Central memory CD8-positive, alpha-beta T cell (primary cell): ENCODE data around the gene OS9.

Experiments
- ATAC-seq: fragments of 150-1000 bp; cut with Tn5 transposase; replicated peaks from 2 replicates; pipeline ENCODE4 v1.10.0; 2022; ENCODE audit warnings: mild to moderate bottlenecking, moderate FRiP score, moderate number of reproducible peaks; ENCODE audit not compliant: poor library complexity, severe bottlenecking; ENCODE audit errors: extremely low read depth
- DNase-seq, 2 donors: peaks; one replicate each; pipeline ENCODE4 v3.0.0; 2021; ENCODE audit warnings: low spot score in 2 of 2
- H3K27ac Mint-ChIP-seq: one replicate; pipeline ENCODE4 v1.8.0; 2022; ENCODE audit warnings: low read depth, mild to moderate bottlenecking, moderate library complexity, mixed read lengths
- H3K27me3 Mint-ChIP-seq: one replicate; pipeline ENCODE4 v1.8.0; 2022; ENCODE audit warnings: mixed read lengths
- H3K36me3 Mint-ChIP-seq: one replicate; pipeline ENCODE4 v1.8.0; 2022; ENCODE audit warnings: mild to moderate bottlenecking, moderate library complexity, mixed read lengths; ENCODE audit not compliant: insufficient read depth
- H3K4me1 Mint-ChIP-seq: one replicate; pipeline ENCODE4 v1.8.0; 2022; ENCODE audit warnings: mixed read lengths
- H3K4me3 Mint-ChIP-seq: one replicate; pipeline ENCODE4 v1.8.0; 2022; ENCODE audit warnings: mild to moderate bottlenecking, moderate library complexity, mixed read lengths
- H3K9me3 Mint-ChIP-seq: one replicate; pipeline ENCODE4 v1.8.0; 2022; ENCODE audit warnings: mixed read lengths

OS9 gene

GRCh38 chr12:57755194-57755453 is 61.2 kb downstream of the OS9 start:
- H3K4me3 Mint-ChIP-seq, result peak overlapping the region; percentile 77
- no peaks in the 10 kb centered on the region for H3K9me3 Mint-ChIP-seq
- peaks cover 28% of the 10 kb centered on the region for H3K36me3 Mint-ChIP-seq
- no peak overlapping the region for H3K27ac Mint-ChIP-seq
- H3K27me3 Mint-ChIP-seq, result no peaks in the 10 kb centered on the region
- no peak for ATAC-seq
- no peak for DNase-seq
- H3K4me1 Mint-ChIP-seq, result peaks cover 66% of the 10 kb centered on the region

- DNase-seq, result no peak
- H3K27ac Mint-ChIP-seq, result peak overlapping the region; percentile 75
Observed at GRCh38 chr12:57755454-57756372, 61.8 kb downstream of the OS9 start.

GRCh38 chr12:57756406-57757341 is 62.7 kb downstream of the OS9 start:
- no peaks in the 10 kb centered on the region for H3K27me3 Mint-ChIP-seq
- no peaks in the 10 kb centered on the region for H3K9me3 Mint-ChIP-seq
- peak; percentile 42 to 51 for DNase-seq
- H3K27ac Mint-ChIP-seq, result peak overlapping the region; percentile 75
- H3K4me3 Mint-ChIP-seq, result peak overlapping the region; percentile 77
- no peak for ATAC-seq
- peaks cover 58% of the 10 kb centered on the region for H3K4me1 Mint-ChIP-seq
- peaks cover 22% of the 10 kb centered on the region for H3K36me3 Mint-ChIP-seq

More at GRCh38 chr12:57755454-57756372, 61.8 kb downstream of the OS9 start:
- Mint-ChIP-seq H3K4me3 (peak overlapping the region; percentile 77), H3K9me3 (no peaks in the 10 kb centered on the region), H3K27me3 (no peaks in the 10 kb centered on the region), H3K4me1 (peaks cover 66% of the 10 kb centered on the region), H3K36me3 (peaks cover 28% of the 10 kb centered on the region)
- no peak for ATAC-seq

- H3K4me1 Mint-ChIP-seq, result peaks cover 51% of the 10 kb centered on the region
Observed at GRCh38 chr12:57757771-57758170, 63.8 kb downstream of the OS9 start.

GRCh38 chr12:57758552-57759359 is 64.8 kb downstream of the OS9 start:
- Mint-ChIP-seq H3K27me3 (peaks cover 6% of the 10 kb centered on the region), H3K4me1 (peaks cover 41% of the 10 kb centered on the region), H3K27ac (no peak overlapping the region), H3K36me3 (peaks cover 16% of the 10 kb centered on the region), H3K9me3 (no peaks in the 10 kb centered on the region), H3K4me3 (no peak overlapping the region)
- ATAC-seq (no peak), DNase-seq (no peak)

More at GRCh38 chr12:57757771-57758170, 63.8 kb downstream of the OS9 start:
- no peaks in the 10 kb centered on the region for H3K27me3 Mint-ChIP-seq
- no peak overlapping the region for H3K27ac Mint-ChIP-seq
- DNase-seq (no peak), ATAC-seq (no peak)
- H3K36me3 Mint-ChIP-seq, result peaks cover 17% of the 10 kb centered on the region
- no peaks in the 10 kb centered on the region for H3K9me3 Mint-ChIP-seq
- H3K4me3 Mint-ChIP-seq, result no peak overlapping the region

GRCh38 chr12:57759360-57759980 is 65.5 kb downstream of the OS9 start:
- H3K4me3 Mint-ChIP-seq, result no peak overlapping the region
- DNase-seq, result no peak
- peaks cover 13% of the 10 kb centered on the region for H3K27me3 Mint-ChIP-seq
- H3K9me3 Mint-ChIP-seq, result no peaks in the 10 kb centered on the region
- ATAC-seq, result peak; percentile 20
- H3K4me1 Mint-ChIP-seq, result peaks cover 39% of the 10 kb centered on the region
- H3K36me3 Mint-ChIP-seq, result peaks cover 16% of the 10 kb centered on the region
- H3K27ac Mint-ChIP-seq, result no peak overlapping the region

GRCh38 chr12:57760347-57760982 is 66.5 kb downstream of the OS9 start:
- H3K4me1 Mint-ChIP-seq, result peaks cover 41% of the 10 kb centered on the region
- peaks cover 23% of the 10 kb centered on the region for H3K27me3 Mint-ChIP-seq
- no peak for ATAC-seq
- H3K9me3 Mint-ChIP-seq, result no peaks in the 10 kb centered on the region
- H3K4me3 Mint-ChIP-seq, result no peak overlapping the region
- no peak overlapping the region for H3K27ac Mint-ChIP-seq
- DNase-seq, result no peak
- H3K36me3 Mint-ChIP-seq, result peaks cover 18% of the 10 kb centered on the region

GRCh38 chr12:57761391-57761998 is 67.6 kb downstream of the OS9 start:
- H3K36me3 Mint-ChIP-seq, result peaks cover 13% of the 10 kb centered on the region
- H3K9me3 Mint-ChIP-seq, result no peaks in the 10 kb centered on the region
- H3K4me1 Mint-ChIP-seq, result peaks cover 42% of the 10 kb centered on the region
- no peak overlapping the region for H3K4me3 Mint-ChIP-seq
- DNase-seq (no peak), ATAC-seq (no peak)
- H3K27me3 Mint-ChIP-seq, result peaks cover 31% of the 10 kb centered on the region
- no peak overlapping the region for H3K27ac Mint-ChIP-seq

GRCh38 chr12:57762463-57762862 is 68.5 kb downstream of the OS9 start:
- H3K27me3 Mint-ChIP-seq, result peaks cover 39% of the 10 kb centered on the region
- peaks cover 6% of the 10 kb centered on the region for H3K36me3 Mint-ChIP-seq
- H3K27ac Mint-ChIP-seq, result no peak overlapping the region
- no peak for DNase-seq
- H3K4me3 Mint-ChIP-seq, result no peak overlapping the region
- no peaks in the 10 kb centered on the region for H3K9me3 Mint-ChIP-seq
- H3K4me1 Mint-ChIP-seq, result peaks cover 39% of the 10 kb centered on the region
- no peak for ATAC-seq

GRCh38 chr12:57763881-57764661 is 70.1 kb downstream of the OS9 start:
- Mint-ChIP-seq H3K27me3 (peaks cover 39% of the 10 kb centered on the region), H3K4me1 (peaks cover 31% of the 10 kb centered on the region), H3K4me3 (peak overlapping the region; percentile 83), H3K36me3 (peaks cover 5% of the 10 kb centered on the region), H3K9me3 (no peaks in the 10 kb centered on the region), H3K27ac (no peak overlapping the region)
- ATAC-seq (no peak), DNase-seq (no peak)

GRCh38 chr12:57764662-57765002 is 70.7 kb downstream of the OS9 start:
- no peak overlapping the region for H3K27ac Mint-ChIP-seq
- H3K27me3 Mint-ChIP-seq, result peaks cover 39% of the 10 kb centered on the region
- no peak for DNase-seq

More at GRCh38 chr12:57764662-57765002, 70.7 kb downstream of the OS9 start:
- no peak for ATAC-seq
- Mint-ChIP-seq H3K4me3 (peak overlapping the region; percentile 83), H3K4me1 (peaks cover 26% of the 10 kb centered on the region), H3K9me3 (no peaks in the 10 kb centered on the region), H3K36me3 (peaks cover 6% of the 10 kb centered on the region)
